Islet precursor cell (in vitro differentiated cells): Measurements from ENCODE around the gene LNX2.
A peak's percentile ranks its signal among the peaks of the same experiment; 100 is the strongest.

Source experiments
- DNase-seq: peaks from one replicate; pipeline ENCODE4 v3.0.0-alpha.2; 2018

Gene LNX2

GRCh38 chr13:27549406-27549981 is 70.8 kb downstream of the LNX2 start:
- no peak for DNase-seq

GRCh38 chr13:27542220-27542619 is 78.1 kb downstream of the LNX2 start:
- DNase-seq, result no peak

GRCh38 chr13:27541386-27541785 is 78.9 kb downstream of the LNX2 start:
- DNase-seq, result no peak

DNA sequence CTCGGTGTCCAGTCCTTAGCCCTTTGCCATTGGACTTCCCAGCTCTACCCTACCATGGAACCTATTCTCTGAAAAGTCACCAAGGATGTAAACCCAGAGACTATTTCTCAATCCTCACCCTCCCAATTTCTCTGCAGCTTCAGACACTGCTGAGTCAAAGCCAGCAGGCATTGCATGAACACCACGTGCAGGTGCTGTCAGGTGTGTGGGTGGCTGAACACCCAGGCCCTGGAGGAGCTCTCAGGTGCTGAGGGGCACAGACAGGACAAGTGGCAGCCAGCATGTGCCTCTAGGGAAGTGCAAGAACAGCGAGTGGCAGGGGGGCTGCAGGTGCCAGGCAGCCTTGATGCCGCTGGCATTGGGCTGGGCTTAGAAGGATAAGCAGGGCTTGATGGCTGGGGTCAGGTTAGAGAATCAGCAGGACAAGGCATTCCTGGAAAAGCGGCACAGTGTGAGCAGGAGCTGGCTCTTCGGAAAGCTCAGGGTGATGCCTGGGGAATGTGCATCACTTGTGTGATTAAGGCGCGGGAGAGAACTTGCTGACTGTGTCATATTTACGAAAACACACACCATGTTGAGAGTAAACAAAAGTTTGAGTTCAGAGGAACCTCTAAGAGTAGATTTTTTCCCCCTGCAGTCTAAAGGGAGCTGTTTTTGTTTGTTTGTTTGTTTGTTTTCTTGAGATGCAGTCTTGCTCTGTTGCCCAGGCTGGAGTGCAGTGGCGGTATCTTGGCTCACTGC is 83.8 kb downstream of the LNX2 start:
- DNase-seq, result no peak

- no peak for DNase-seq
Observed at GRCh38 chr13:27535546-27535945, 84.8 kb downstream of the LNX2 start.

GRCh38 chr13:27534981-27535380 is 85.3 kb downstream of the LNX2 start:
- DNase-seq, result no peak

DNA sequence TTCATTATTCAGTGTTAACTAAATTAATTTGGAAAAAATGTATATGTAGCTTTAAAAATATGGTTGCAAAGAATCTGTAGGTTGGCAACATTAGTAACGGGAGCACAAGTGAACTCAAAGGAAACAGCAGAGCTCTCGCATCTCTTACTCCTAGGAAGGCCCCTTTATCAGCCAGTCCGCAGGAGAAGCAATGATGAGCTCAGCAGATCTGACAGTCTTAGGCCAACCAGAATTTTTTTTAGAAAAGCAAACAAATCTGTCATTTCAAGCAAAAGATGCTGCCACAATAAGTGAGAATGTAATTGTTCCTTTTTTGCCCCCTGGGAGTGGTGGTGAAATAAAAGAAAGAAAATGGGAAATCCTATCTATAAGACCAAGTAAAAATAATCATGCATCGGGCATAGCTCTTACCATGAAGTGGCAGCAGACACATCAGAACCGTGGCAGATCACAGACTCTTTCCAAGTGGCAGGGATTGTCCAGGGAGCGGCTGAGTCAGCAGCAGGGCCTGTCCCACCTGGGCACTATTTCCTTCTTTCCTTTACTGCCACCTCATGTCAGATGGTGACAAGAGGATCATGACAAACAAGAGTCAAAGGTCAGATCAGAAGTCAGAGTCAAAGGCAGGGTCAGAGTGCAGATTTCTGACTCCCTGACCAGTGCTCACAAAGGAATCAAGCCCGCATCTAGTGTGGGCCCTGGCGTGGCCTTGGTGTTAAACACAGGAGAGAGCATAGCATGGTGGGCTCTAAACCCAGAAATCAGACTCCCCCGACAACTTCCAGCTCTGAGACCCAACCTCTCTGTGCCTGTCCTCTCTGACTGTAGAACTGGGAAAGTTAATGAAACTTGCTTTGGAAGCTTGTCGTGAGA is 86.0 kb downstream of the LNX2 start:
- no peak for DNase-seq

GRCh38 chr13:27533155-27533643 is 87.1 kb downstream of the LNX2 start:
- DNase-seq, result peak; percentile 92

- no peak for DNase-seq
Observed at GRCh38 chr13:27528908-27529307, 91.4 kb downstream of the LNX2 start.

DNA sequence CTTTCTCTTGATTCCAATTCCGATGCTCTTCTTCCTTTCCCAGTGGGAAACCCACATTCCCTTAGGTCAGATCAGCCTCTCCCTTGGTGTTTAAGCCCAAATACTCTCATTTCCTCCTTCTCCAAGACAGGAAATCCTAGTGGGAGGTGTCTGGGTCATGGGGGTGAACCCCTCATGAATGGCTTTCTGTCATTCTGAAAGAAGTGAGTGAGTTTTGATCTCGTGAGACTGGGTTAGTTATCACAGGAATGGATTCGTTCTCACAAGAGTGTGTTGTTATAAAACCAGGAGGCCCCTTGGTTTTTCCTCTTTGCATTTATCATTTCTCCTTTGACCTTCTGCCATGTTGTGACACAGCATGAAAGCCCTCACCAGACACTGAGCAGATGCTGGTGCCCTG is 93.8 kb downstream of the LNX2 start:
- DNase-seq, result no peak

DNA sequence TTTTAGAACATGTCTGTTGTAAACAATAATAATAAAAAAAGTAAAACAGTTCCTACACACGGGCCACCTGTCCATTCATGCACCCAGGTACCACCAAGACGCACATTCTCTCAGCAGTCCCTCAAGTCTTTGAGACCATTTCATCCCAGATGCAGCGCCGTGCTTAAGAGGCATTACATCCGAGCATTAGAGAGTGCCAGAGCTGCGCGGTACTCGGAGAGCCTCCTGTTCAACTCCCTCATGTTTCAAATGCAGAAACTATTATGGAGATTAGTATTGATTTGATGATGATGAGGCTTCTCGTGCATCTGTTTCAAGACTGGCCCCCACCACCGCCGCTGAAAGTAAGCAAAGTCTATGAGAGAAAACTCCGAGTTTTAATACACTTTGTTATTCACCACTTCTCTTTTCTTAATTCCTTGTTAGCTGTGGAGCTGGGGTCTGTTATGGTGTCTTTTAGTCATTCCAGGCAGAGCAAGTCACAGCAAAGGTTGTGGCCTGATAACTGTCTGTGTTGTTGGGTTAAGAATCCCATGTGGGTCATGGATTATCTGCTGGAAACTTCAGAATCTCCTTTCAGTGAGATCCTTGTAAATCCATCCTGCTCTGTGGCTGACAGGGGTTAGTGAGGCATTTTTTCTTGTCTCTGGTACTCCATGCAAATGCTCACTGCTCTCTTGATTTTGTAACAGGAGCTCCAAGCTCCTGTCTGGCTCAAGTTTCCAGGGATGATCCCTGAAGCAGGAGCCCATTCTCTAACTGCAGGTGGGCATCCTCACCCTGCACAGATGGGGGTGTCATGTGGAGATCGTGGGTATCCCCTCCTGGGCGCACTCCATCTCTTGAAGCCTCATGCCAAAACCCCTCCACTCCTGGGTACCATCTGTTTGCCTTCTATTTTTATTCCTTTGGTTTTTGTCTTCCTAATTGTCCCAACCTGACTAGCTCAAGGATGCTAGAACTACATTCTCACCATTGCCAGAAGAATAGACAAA is 95.1 kb downstream of the LNX2 start:
- DNase-seq, result peak; percentile 32

DNA sequence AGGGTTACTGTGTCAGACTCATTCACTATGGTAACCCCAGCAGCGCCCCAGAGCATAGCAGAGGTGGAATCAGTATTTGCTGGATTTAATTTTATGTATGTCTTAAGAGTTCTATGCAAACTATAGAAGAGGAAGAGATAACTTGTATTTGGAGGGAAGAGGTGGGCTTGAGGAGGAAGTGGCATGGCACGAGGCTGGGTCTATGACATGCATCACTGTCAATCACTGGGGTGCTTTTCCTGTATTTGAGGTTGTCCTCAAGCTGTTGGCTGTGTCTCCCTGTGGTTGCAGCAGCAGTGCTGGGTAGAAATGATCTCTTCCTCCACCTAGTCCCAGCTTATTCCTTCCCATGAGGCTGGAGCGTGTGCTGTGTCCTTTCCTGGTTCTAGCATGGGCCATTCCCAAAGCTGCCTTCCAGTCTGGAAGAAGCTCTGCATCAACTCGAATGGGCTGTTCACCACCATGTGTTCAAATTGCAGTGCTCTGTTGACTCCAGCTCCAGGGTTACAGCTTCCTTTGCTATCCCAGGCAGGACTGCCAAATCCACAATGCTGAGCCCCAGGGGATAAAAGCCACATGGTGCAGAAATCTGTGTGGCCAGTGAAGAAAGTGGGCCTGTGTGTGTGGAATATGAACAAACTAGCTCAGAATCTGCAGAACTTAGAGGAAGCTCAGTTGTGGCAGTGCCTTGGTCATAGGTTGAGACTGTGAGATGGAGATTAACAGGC is 96.8 kb downstream of the LNX2 start:
- DNase-seq, result peak; percentile 37

- DNase-seq, result peak; percentile 22
Observed at GRCh38 chr13:27522847-27523246, 97.5 kb downstream of the LNX2 start.

DNA sequence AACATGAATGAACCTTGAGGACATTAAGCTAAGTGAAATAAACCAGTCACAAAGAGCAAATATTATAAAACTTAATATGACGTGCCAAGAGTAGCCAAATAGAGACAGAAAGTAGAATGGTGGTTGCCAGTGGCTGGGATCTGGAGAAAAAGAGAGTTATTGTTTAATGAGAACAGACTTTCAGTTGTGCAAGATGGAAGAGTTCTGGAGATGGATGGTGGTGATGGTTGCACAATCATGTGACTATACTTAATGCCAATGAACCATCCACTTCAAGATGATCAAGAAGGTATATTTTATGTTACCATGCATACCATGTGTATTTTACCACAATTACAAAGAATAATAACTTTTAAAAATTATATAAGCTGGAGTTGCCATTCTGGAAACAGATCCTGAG is 104.2 kb downstream of the LNX2 start:
- no peak for DNase-seq

GRCh38 chr13:27510082-27510481 is 110.2 kb downstream of the LNX2 start:
- no peak for DNase-seq

DNA sequence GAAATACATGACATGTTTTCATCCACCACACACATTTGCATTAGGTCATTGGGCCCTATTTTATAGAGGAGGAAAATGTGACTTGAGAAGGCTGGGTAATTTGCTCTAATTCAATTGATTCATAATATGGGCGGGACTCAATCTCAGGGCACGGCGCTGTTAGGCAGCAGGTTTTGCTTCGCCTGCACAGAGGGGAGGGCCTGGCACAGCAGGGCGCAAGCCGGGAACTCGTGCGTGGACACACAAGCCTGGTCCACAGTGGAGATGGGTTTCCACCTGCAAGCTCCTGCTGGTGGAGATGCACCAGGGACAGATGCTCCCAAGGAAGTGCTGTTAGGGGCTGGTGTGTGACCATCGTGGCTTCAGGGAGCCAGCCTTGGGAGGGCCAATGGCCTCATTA is 111.5 kb downstream of the LNX2 start:
- no peak for DNase-seq

- no peak for DNase-seq
Observed at GRCh38 chr13:27505792-27506191, 114.5 kb downstream of the LNX2 start.

GRCh38 chr13:27504868-27505194 is 115.5 kb downstream of the LNX2 start:
- no peak for DNase-seq

GRCh38 chr13:27504128-27504867 is 116.0 kb downstream of the LNX2 start:
- no peak for DNase-seq

- no peak for DNase-seq
Observed at GRCh38 chr13:27500806-27501534, 119.4 kb downstream of the LNX2 start.
